Vagina (tissue), 2 donors: Measurements from ENCODE around the gene ZNF423.

Experiments used
- CTCF ChIP-seq, 3 experiments: fragments of 450-650 bp in 2 of 3; fragments of 200-600 bp in 1 of 3; sonication (generic) in 1 of 3; IDR thresholded peaks; one replicate each; pipeline ENCODE4 v1.5.1; 2017 to 2019; ENCODE audit warnings: antibody characterized with exemption in 3 of 3, mild to moderate bottlenecking in 2 of 3, moderate library complexity in 2 of 3
- POLR2A ChIP-seq, 2 donors: fragments of 450-650 bp; IDR thresholded peaks; one replicate each; pipeline ENCODE4 v1.6.1; 2017; ENCODE audit warnings: antibody characterized with exemption in 2 of 2, mild to moderate bottlenecking in 2 of 2, moderate library complexity in 2 of 2
- POLR2AphosphoS5 ChIP-seq, 2 donors: sonication (generic); formaldehyde crosslinking; IDR thresholded peaks; one replicate each; pipeline ENCODE4 v1.9.0; 2017; ENCODE audit warnings: antibody characterized with exemption in 2 of 2, mild to moderate bottlenecking in 2 of 2, low read depth in 1 of 2; ENCODE audit not compliant: insufficient read depth in 1 of 2

GRCh38 chr16:49850558-49851467 is 5.1 kb downstream of the ZNF423 start:
- TF ChIP-seq CTCF (IDR thresholded peaks at IDR 0.05) (no peak), POLR2A (IDR thresholded peaks at IDR 0.05) (no peak), POLR2AphosphoS5 (IDR thresholded peaks at IDR 0.05; ENCODE audit: insufficient read depth in 1 of 2, low read depth in 1 of 2) (no peak)
